UCSD-AML1 (cell line): ENCODE measurements around the gene SNAP91.
"Not testable (repeated sequence)": the region's sequence is repeated elsewhere in the genome, so short reads cannot be mapped to it uniquely, and the experiment has no call there.

Experiments
- DNase-seq: peaks from one replicate; lab custom pipeline; 2025; ENCODE audit not compliant: unreplicated experiment; lab: John Stamatoyannopoulos, UW

Gene SNAP91

GRCh38 chr6:83708970-83709747, at the start of gene SNAP91:
SNAP91 (minus strand) TSS chr6:83709101; CDS start chr6:83707927, 1,174 bp downstream.
- no peak for DNase-seq

- no peak for DNase-seq
Measured at GRCh38 chr6:83758533-83758932, 49.6 kb upstream of the SNAP91 start.

GRCh38 chr6:83757021-83757420, 48.1 kb upstream of the SNAP91 start:
- DNase-seq: no peak

- DNase-seq: no peak
Measured at GRCh38 chr6:83756565-83756964, 47.7 kb upstream of the SNAP91 start.

- not testable (repeated sequence) for DNase-seq
Measured at GRCh38 chr6:83752375-83752774, 43.5 kb upstream of the SNAP91 start.

GRCh38 chr6:83741089-83741488, 32.2 kb upstream of the SNAP91 start:
- DNase-seq: no peak

- no peak for DNase-seq
Measured at GRCh38 chr6:83735461-83735860, 26.6 kb upstream of the SNAP91 start.

- no peak for DNase-seq
Measured at GRCh38 chr6:83729871-83730270, 21.0 kb upstream of the SNAP91 start.

GRCh38 chr6:83722876-83723275, 14.0 kb upstream of the SNAP91 start:
- no peak for DNase-seq

GRCh38 chr6:83717809-83718208, 8.9 kb upstream of the SNAP91 start:
- no peak for DNase-seq

- no peak for DNase-seq
Measured at GRCh38 chr6:83711958-83712357, 3.1 kb upstream of the SNAP91 start.

GRCh38 chr6:83709748-83710050, 798 bp upstream of the SNAP91 start:
- no peak for DNase-seq

GRCh38 chr6:83708546-83708969, 343 bp downstream of the SNAP91 start:
- DNase-seq: no peak

- no peak for DNase-seq
Measured at GRCh38 chr6:83707829-83708545, 914 bp downstream of the SNAP91 start.

GRCh38 chr6:83702749-83703148, 6.2 kb downstream of the SNAP91 start:
- no peak for DNase-seq

- no peak for DNase-seq
Measured at GRCh38 chr6:83702077-83702476, 6.8 kb downstream of the SNAP91 start.

GRCh38 chr6:83696674-83697073, 12.2 kb downstream of the SNAP91 start:
- no peak for DNase-seq

- DNase-seq: no peak
Measured at GRCh38 chr6:83685481-83685880, 23.4 kb downstream of the SNAP91 start.

GRCh38 chr6:83677791-83678190, 31.1 kb downstream of the SNAP91 start:
- no peak for DNase-seq

- DNase-seq: no peak
Measured at GRCh38 chr6:83637953-83638352, 70.9 kb downstream of the SNAP91 start.

GRCh38 chr6:83636800-83637199, 72.1 kb downstream of the SNAP91 start:
- DNase-seq: no peak

GRCh38 chr6:83633609-83634008, 75.3 kb downstream of the SNAP91 start:
- no peak for DNase-seq

- no peak for DNase-seq
Measured at GRCh38 chr6:83633149-83633548, 75.8 kb downstream of the SNAP91 start.
